ENCODE data around the gene ADCY5.

GRCh38 chr3:123331651-123332050, 117.2 kb downstream of the ADCY5 start:
- TF ChIP-seq SIN3A (IDR thresholded peaks at IDR 0.05; ENCODE audit: borderline replicate concordance, insufficient read depth, low read length): no peak
- TF ChIP-seq POLR2AphosphoS5 (IDR thresholded peaks at IDR 0.05; ENCODE audit: low read depth, low read length): no peak
- TF ChIP-seq REST (IDR thresholded peaks at IDR 0.05; ENCODE audit: insufficient read depth in 1 of 2, low read depth in 2 of 2, low read length in 2 of 2): no peak

All from PFSK-1 (cell line).